ENCODE results near the gene RRAD.

Gene RRAD

GRCh38 chr16:66903544-66904427, 21.5 kb downstream of the RRAD start (continued):
- no peak for TF ChIP-seq ZNF24 (tag by site-specific recombination; IDR thresholded peaks at IDR 0.05)
- TF ChIP-seq GLI4 (tag by site-specific recombination; IDR thresholded peaks at IDR 0.05), result no peak
- TF ChIP-seq TCF7L2 (IDR thresholded peaks at IDR 0.05; ENCODE audit: borderline replicate concordance, low read depth, low read length), result no peak
- no peak for TF ChIP-seq ZNF529 (tag by site-specific recombination; IDR thresholded peaks at IDR 0.05; ENCODE audit: insufficient replicate concordance)
- TF ChIP-seq ZBTB7A (tag by site-specific recombination; IDR thresholded peaks at IDR 0.05; ENCODE audit: low read depth), result no peak
- no peak for TF ChIP-seq SETDB1 (IDR thresholded peaks at IDR 0.05; ENCODE audit: insufficient read length, low read length)
- TF ChIP-seq EGR2 (tag by site-specific recombination; IDR thresholded peaks at IDR 0.05; ENCODE audit: low read depth), result peak; percentile 49
- TF ChIP-seq ZNF26 (tag by site-specific recombination; IDR thresholded peaks at IDR 0.05), result no peak
- no peak for TF ChIP-seq ZBTB17 (tag by site-specific recombination; IDR thresholded peaks at IDR 0.05)

- ChIA-PET POLR2A (no interaction called here), CTCF (interaction anchor here (0.9 to 17.9 kb wide), 2 partner anchors 19 to 51 kb away, joined by 3 to 268 read pairs; partner anchors contain the start of genes CDH16 and RRAD)
- Histone ChIP-seq H3K9me3 (ENCODE audit: control insufficient read depth, insufficient read depth, low read depth, low read length) (no peaks in the 10 kb centered on the region), H3K27ac (ENCODE audit: extremely low read depth, low read depth, low read length) (no peak overlapping the region), H3K4me1 (ENCODE audit: control insufficient read depth, insufficient read depth, low read length) (peaks cover 17% of the 10 kb centered on the region), H3K4me3 (ENCODE audit: low read depth, low read length) (no peak overlapping the region), H3K36me3 (ENCODE audit: control insufficient read depth in 2 of 2, insufficient read depth in 1 of 2, low read length in 2 of 2) (no peaks in the 10 kb centered on the region)
- no peak for TF ChIP-seq ZNF791 (tag by site-specific recombination; IDR thresholded peaks at IDR 0.05)
Measured at GRCh38 chr16:66902648-66903543, 22.4 kb downstream of the RRAD start.

- Histone ChIP-seq H3K4me3 (ENCODE audit: low read depth, low read length) (no peak overlapping the region), H3K4me1 (ENCODE audit: control insufficient read depth, insufficient read depth, low read length) (peaks cover 17% of the 10 kb centered on the region), H3K36me3 (ENCODE audit: control insufficient read depth in 2 of 2, insufficient read depth in 1 of 2, low read length in 2 of 2) (no peaks in the 10 kb centered on the region), H3K27ac (ENCODE audit: extremely low read depth, low read depth, low read length) (no peak overlapping the region), H3K9me3 (ENCODE audit: control insufficient read depth, insufficient read depth, low read depth, low read length) (no peaks in the 10 kb centered on the region)
- ChIA-PET POLR2A (interaction anchor here (2.0 kb wide), 1 partner anchor 42 kb away, joined by 8 read pairs; no protein-coding TSS in a partner anchor), CTCF (interaction anchor here (0.9 to 17.9 kb wide), 2 partner anchors 20 to 31 kb away, joined by 3 to 268 read pairs; partner anchors contain the start of genes CDH16 and RRAD)
- TF ChIP-seq ZBTB7A (tag by site-specific recombination; IDR thresholded peaks at IDR 0.05; ENCODE audit: low read depth) (no peak), ZNF600 (tag by site-specific recombination; IDR thresholded peaks at IDR 0.05) (no peak), ZNF239 (tag by site-specific recombination; IDR thresholded peaks at IDR 0.05) (no peak), ZNF350 (tag by site-specific recombination; IDR thresholded peaks at IDR 0.05) (no peak), ZNF157 (tag by site-specific recombination; IDR thresholded peaks at IDR 0.05) (no peak), ZNF692 (tag by site-specific recombination; IDR thresholded peaks at IDR 0.05) (no peak), ZNF18 (tag by site-specific recombination; IDR thresholded peaks at IDR 0.05) (no peak), PRDM10 (tag by site-specific recombination; IDR thresholded peaks at IDR 0.05) (no peak), ZNF394 (tag by site-specific recombination; IDR thresholded peaks at IDR 0.05; ENCODE audit: borderline replicate concordance) (no peak), ZBTB49 (tag by site-specific recombination; IDR thresholded peaks at IDR 0.05; ENCODE audit: low read depth) (no peak)
Measured at GRCh38 chr16:66901626-66902025, 23.7 kb downstream of the RRAD start.

All from HEK293 (cell line).